Measurements from ENCODE around the gene LHX4. TPM values are rescaled to one million over a fixed set of nuclear protein-coding genes. Genes with fewer than 3 reads are reported as not detected.

Gene LHX4
- total and polyA plus RNA-seq, 2 of the 8 experiments (the other 6 are each of a cell fraction or from before 2014, with no cell fraction given): 0.85 to 4.9 TPM

DNA sequence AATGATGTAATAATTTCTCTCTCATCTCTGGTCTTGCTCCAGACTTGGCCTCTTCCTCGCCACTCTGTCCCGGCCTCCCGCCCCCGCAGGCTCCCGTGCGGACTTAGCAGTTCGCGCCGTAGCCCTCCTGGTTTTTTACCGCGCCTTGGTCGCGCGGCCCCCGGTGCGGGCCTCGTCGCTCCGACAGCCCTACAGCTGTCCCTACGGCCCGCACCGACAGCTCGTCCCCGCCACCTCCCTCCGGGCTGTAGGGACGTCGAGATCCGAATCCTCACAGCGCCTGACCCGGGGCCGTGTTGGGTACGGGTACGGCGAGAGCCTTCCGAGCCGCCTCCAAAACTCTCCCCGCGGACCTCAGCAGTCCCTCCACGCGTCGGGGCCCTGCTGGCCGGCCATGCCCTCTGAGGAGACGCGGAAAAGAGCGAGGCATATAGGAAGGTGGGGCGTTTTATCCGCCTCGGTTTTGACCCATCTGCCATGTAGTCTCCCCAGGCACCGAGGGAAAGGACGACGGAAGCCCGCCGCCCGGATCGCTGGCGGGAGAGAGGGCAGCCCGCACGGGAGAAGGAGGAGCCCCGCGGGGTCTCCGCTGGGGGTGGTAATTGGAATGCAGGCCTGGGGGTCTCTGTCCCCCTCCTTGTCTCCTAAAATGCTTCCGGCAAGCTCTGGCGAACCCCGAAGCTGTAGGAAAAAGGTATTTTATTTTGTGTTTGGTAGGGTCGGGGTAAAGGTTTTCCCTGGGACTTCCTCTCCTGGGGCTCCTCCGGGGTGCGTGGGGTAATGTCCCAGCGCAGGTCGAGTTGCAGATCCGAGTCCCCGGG is 3.3 kb downstream of the LHX4 start (continued):
- TF ChIP-seq EZH2 (IDR thresholded peaks at IDR 0.05; ENCODE audit: low read depth, low read length, severe bottlenecking) (peak; percentile 98), SP4 (IDR thresholded peaks at IDR 0.05; ENCODE audit: low read length) (no peak), SRF (IDR thresholded peaks at IDR 0.05; ENCODE audit: low read depth, low read length) (no peak), CTBP2 (IDR thresholded peaks at IDR 0.05; ENCODE audit: borderline replicate concordance, insufficient read depth, insufficient read length, low read length) (peak; percentile 86), SUZ12 (IDR thresholded peaks at IDR 0.05; ENCODE audit: low read length) (peak; percentile 100), KDM1A (IDR thresholded peaks at IDR 0.05; ENCODE audit: borderline replicate concordance, low read length) (no peak), ASH2L (IDR thresholded peaks at IDR 0.05; ENCODE audit: low read length) (peak; percentile 36), BCL11A (IDR thresholded peaks at IDR 0.05; ENCODE audit: low read depth in 2 of 2, low read length in 2 of 2) (no peak)

All from H1 (cell line).